Activated naive CD8-positive, alpha-beta T cell treated with anti-CD3 and anti-CD28 coated beads, Interleukin-2, amount 50 U/mL, for 24 hours (primary cell): ENCODE measurements around the gene ILF2.

ENCODE experiments used
- ATAC-seq: fragments of 150-1000 bp; cut with Tn5 transposase; one replicate; pipeline ENCODE4 v1.10.0; 2021
- DNase-seq: peaks from one replicate; pipeline ENCODE4 v3.0.0; 2021
- H3K27ac Mint-ChIP-seq: one replicate; pipeline ENCODE4 v1.8.0; 2021; ENCODE audit warnings: mild to moderate bottlenecking, mixed read lengths
- H3K27me3 Mint-ChIP-seq: one replicate; pipeline ENCODE4 v1.8.0; 2021; ENCODE audit warnings: mixed read lengths
- H3K36me3 Mint-ChIP-seq: one replicate; pipeline ENCODE4 v1.8.0; 2021; ENCODE audit warnings: low read depth, mixed read lengths
- H3K4me1 Mint-ChIP-seq: one replicate; pipeline ENCODE4 v1.8.0; 2021; ENCODE audit warnings: mixed read lengths
- H3K4me3 Mint-ChIP-seq: one replicate; pipeline ENCODE4 v1.8.0; 2021; ENCODE audit warnings: mild to moderate bottlenecking, moderate library complexity, mixed read lengths
- H3K9me3 Mint-ChIP-seq: one replicate; pipeline ENCODE4 v1.8.0; 2021; ENCODE audit warnings: mixed read lengths

The ILF2 gene

GRCh38 chr1:153630384-153630783, 40.4 kb downstream of the ILF2 start:
- Mint-ChIP-seq H3K36me3 (peaks cover 9% of the 10 kb centered on the region), H3K9me3 (peaks cover 4% of the 10 kb centered on the region), H3K27ac (no peak overlapping the region), H3K4me3 (no peak overlapping the region), H3K27me3 (peaks cover 12% of the 10 kb centered on the region), H3K4me1 (peaks cover 36% of the 10 kb centered on the region)
- ATAC-seq = no peak
- no peak for DNase-seq

GRCh38 chr1:153629971-153630370, 40.8 kb downstream of the ILF2 start:
- Mint-ChIP-seq H3K4me1 (peaks cover 35% of the 10 kb centered on the region), H3K9me3 (peaks cover 4% of the 10 kb centered on the region), H3K27ac (no peak overlapping the region), H3K27me3 (peaks cover 12% of the 10 kb centered on the region), H3K4me3 (no peak overlapping the region), H3K36me3 (peaks cover 8% of the 10 kb centered on the region)
- no peak for DNase-seq
- no peak for ATAC-seq

- no peak overlapping the region for H3K4me3 Mint-ChIP-seq
- H3K27me3 Mint-ChIP-seq = peaks cover 12% of the 10 kb centered on the region
- peaks cover 4% of the 10 kb centered on the region for H3K9me3 Mint-ChIP-seq
- H3K36me3 Mint-ChIP-seq = peaks cover 4% of the 10 kb centered on the region
- no peak overlapping the region for H3K27ac Mint-ChIP-seq
- H3K4me1 Mint-ChIP-seq = peaks cover 34% of the 10 kb centered on the region
- DNase-seq (no peak), ATAC-seq (no peak)
These were observed 41.5 kb downstream of the ILF2 start for GRCh38 chr1:153629343-153629665.

- no peak for ATAC-seq
- Mint-ChIP-seq H3K36me3 (peaks cover 2% of the 10 kb centered on the region), H3K27me3 (peaks cover 12% of the 10 kb centered on the region), H3K9me3 (peaks cover 4% of the 10 kb centered on the region), H3K4me1 (peaks cover 33% of the 10 kb centered on the region), H3K27ac (no peak overlapping the region), H3K4me3 (no peak overlapping the region)
- no peak for DNase-seq
These were observed 42.0 kb downstream of the ILF2 start for GRCh38 chr1:153628638-153629342.

GRCh38 chr1:153627715-153628626, 42.8 kb downstream of the ILF2 start, which contains the start of gene S100A1:
Gene S100A1 (plus strand): TSS chr1:153628434. CDS start chr1:153630522, 2,088 bp downstream.
- no peak for ATAC-seq
- DNase-seq = no peak
- Mint-ChIP-seq H3K9me3 (no peaks in the 10 kb centered on the region), H3K4me3 (peak within 1 kb of the TSS; percentile 33), H3K36me3 (peaks cover 2% of the 10 kb centered on the region), H3K4me1 (peaks cover 26% of the 10 kb centered on the region), H3K27ac (no peak within 1 kb of the TSS), H3K27me3 (peaks cover 12% of the 10 kb centered on the region)

GRCh38 chr1:153626904-153627714, 43.7 kb downstream of the ILF2 start, which contains the start of gene S100A13:
Gene S100A13 (minus strand): TSS chr1:153627505. CDS start chr1:153626472, 1,033 bp downstream.
- Mint-ChIP-seq H3K27me3 (peaks cover 12% of the 10 kb centered on the region), H3K4me1 (peaks cover 20% of the 10 kb centered on the region), H3K27ac (no peak within 1 kb of the TSS), H3K36me3 (peaks cover 2% of the 10 kb centered on the region), H3K4me3 (peak within 1 kb of the TSS; percentile 33), H3K9me3 (no peaks in the 10 kb centered on the region)
- DNase-seq (no peak), ATAC-seq (no peak)

GRCh38 chr1:153626477-153626903, 44.3 kb downstream of the ILF2 start:
- no peak for DNase-seq
- no peaks in the 10 kb centered on the region for H3K9me3 Mint-ChIP-seq
- peaks cover 12% of the 10 kb centered on the region for H3K27me3 Mint-ChIP-seq
- no peaks in the 10 kb centered on the region for H3K36me3 Mint-ChIP-seq
- no peak overlapping the region for H3K4me3 Mint-ChIP-seq
- no peak for ATAC-seq
- peaks cover 15% of the 10 kb centered on the region for H3K4me1 Mint-ChIP-seq
- H3K27ac Mint-ChIP-seq = no peak overlapping the region

GRCh38 chr1:153624965-153625611, 45.7 kb downstream of the ILF2 start:
- no peak for ATAC-seq
- no peak overlapping the region for H3K4me3 Mint-ChIP-seq
- no peaks in the 10 kb centered on the region for H3K9me3 Mint-ChIP-seq
- H3K4me1 Mint-ChIP-seq = peaks cover 6% of the 10 kb centered on the region
- H3K27ac Mint-ChIP-seq = no peak overlapping the region
- no peak for DNase-seq
- H3K27me3 Mint-ChIP-seq = peaks cover 12% of the 10 kb centered on the region
- no peaks in the 10 kb centered on the region for H3K36me3 Mint-ChIP-seq

GRCh38 chr1:153623101-153623500, 47.7 kb downstream of the ILF2 start:
- H3K36me3 Mint-ChIP-seq = no peaks in the 10 kb centered on the region
- H3K4me3 Mint-ChIP-seq = no peak overlapping the region
- DNase-seq = no peak
- no peaks in the 10 kb centered on the region for H3K9me3 Mint-ChIP-seq
- H3K27ac Mint-ChIP-seq = no peak overlapping the region
- peaks cover 12% of the 10 kb centered on the region for H3K27me3 Mint-ChIP-seq
- peaks cover 4% of the 10 kb centered on the region for H3K4me1 Mint-ChIP-seq
- no peak for ATAC-seq

- H3K27me3 Mint-ChIP-seq = no peaks in the 10 kb centered on the region
- DNase-seq = no peak
- no peaks in the 10 kb centered on the region for H3K9me3 Mint-ChIP-seq
- H3K4me1 Mint-ChIP-seq = peaks cover 3% of the 10 kb centered on the region
- no peak overlapping the region for H3K4me3 Mint-ChIP-seq
- no peaks in the 10 kb centered on the region for H3K36me3 Mint-ChIP-seq
- H3K27ac Mint-ChIP-seq = no peak overlapping the region
- ATAC-seq = no peak
These were observed 51.6 kb downstream of the ILF2 start for GRCh38 chr1:153619171-153619570.

GRCh38 chr1:153617663-153618062, 53.1 kb downstream of the ILF2 start:
- Mint-ChIP-seq H3K9me3 (no peaks in the 10 kb centered on the region), H3K4me1 (peaks cover 3% of the 10 kb centered on the region), H3K36me3 (no peaks in the 10 kb centered on the region), H3K27ac (no peak overlapping the region), H3K4me3 (no peak overlapping the region), H3K27me3 (no peaks in the 10 kb centered on the region)
- peak; percentile 80 for ATAC-seq
- peak; percentile 73 for DNase-seq

GRCh38 chr1:153616917-153617311, 53.9 kb downstream of the ILF2 start:
- Mint-ChIP-seq H3K9me3 (no peaks in the 10 kb centered on the region), H3K27ac (no peak overlapping the region), H3K4me1 (peaks cover 3% of the 10 kb centered on the region), H3K27me3 (no peaks in the 10 kb centered on the region), H3K36me3 (no peaks in the 10 kb centered on the region), H3K4me3 (no peak overlapping the region)
- DNase-seq (no peak), ATAC-seq (no peak)

- DNase-seq (no peak), ATAC-seq (no peak)
- H3K36me3 Mint-ChIP-seq = no peaks in the 10 kb centered on the region
- H3K4me3 Mint-ChIP-seq = no peak within 1 kb of the TSS
- H3K27me3 Mint-ChIP-seq = no peaks in the 10 kb centered on the region
- no peak within 1 kb of the TSS for H3K27ac Mint-ChIP-seq
- no peaks in the 10 kb centered on the region for H3K9me3 Mint-ChIP-seq
- peaks cover 3% of the 10 kb centered on the region for H3K4me1 Mint-ChIP-seq
These were observed 54.5 kb downstream of the ILF2 start, which contains the start of gene S100A14 for GRCh38 chr1:153616144-153616916. Gene S100A14 (minus strand): TSS chr1:153616325. CDS start chr1:153615858, 467 bp downstream.
